Panc1 (cell line): Measurements from ENCODE around the gene NMS. TPM values are rescaled to one million over a fixed set of nuclear protein-coding genes. Genes with fewer than 3 reads are reported as not detected.

Experiments
- ATAC-seq: fragments of 200-7000 bp; cut with Tn5 transposase; 2 replicates; pipeline ENCODE4 v1.9.1; 2020; ENCODE audit warnings: mild to moderate bottlenecking, moderate library complexity
- BruUV-seq: library from RNA; stranded (reverse); fragments of 400-500 nt; replicated peaks from 2 replicates; lab custom pipeline; 2021; lab: Mats Ljungman, UMichigan
- CTCF ChIA-PET: fragments of 300-600 bp; sonication (Branson Sonifier 250); formaldehyde crosslinking; loops from one replicate; lab custom pipeline; 2022; ENCODE audit warnings: antibody characterized with exemption; lab: Charles Lee
- POLR2A ChIA-PET: fragments of 300-600 bp; sonication (Branson Sonifier 250); formaldehyde crosslinking; loops from one replicate; lab custom pipeline; 2022; ENCODE audit warnings: antibody characterized with exemption; lab: Charles Lee
- DNase-seq: peaks from one replicate; pipeline ENCODE4 v3.0.0-alpha.2; 2010; ENCODE audit warnings: low read depth, low spot score
- H3K27ac ChIP-seq: 2 replicates; pipeline ENCODE4 v1.5.1; 2011; ENCODE audit warnings: mild to moderate bottlenecking, low read length, inconsistent platforms
- H3K27me3 ChIP-seq: fragments of 200-500 bp; sonication (Bioruptor generic); 2 replicates; pipeline ENCODE4 v1.6.0; 2014; ENCODE audit warnings: low read length, inconsistent platforms; ENCODE audit not compliant: control insufficient read depth, insufficient read depth
- H3K36me3 ChIP-seq: fragments of 200-500 bp; sonication (Bioruptor generic); 2 replicates; pipeline ENCODE4 v1.5.1; 2014; ENCODE audit warnings: inconsistent platforms, mild to moderate bottlenecking, low read length, moderate library complexity; ENCODE audit not compliant: control insufficient read depth, insufficient read depth
- H3K4me1 ChIP-seq: 2 replicates; pipeline ENCODE4 v1.5.1; 2011; ENCODE audit warnings: inconsistent platforms, mild to moderate bottlenecking, low read length, moderate library complexity; ENCODE audit not compliant: control insufficient read depth, insufficient read depth
- H3K4me3 ChIP-seq, 2 experiments: 2 replicates each; pipeline ENCODE4 v1.5.1; 2011 to 2012; ENCODE audit warnings: low read depth in 2 of 2, low read length in 2 of 2, mild to moderate bottlenecking in 2 of 2, inconsistent platforms in 1 of 2, moderate library complexity in 1 of 2
- H3K9me3 ChIP-seq: fragments of 200-500 bp; sonication (Bioruptor generic); 2 replicates; pipeline ENCODE4 v1.5.1; 2014; ENCODE audit warnings: low read depth, mild to moderate bottlenecking, inconsistent platforms, low read length, moderate library complexity; ENCODE audit not compliant: control insufficient read depth, insufficient read depth
- POLR2AphosphoS5 ChIP-seq: IDR thresholded peaks from 2 replicates; pipeline ENCODE4 v1.6.1; 2012; ENCODE audit warnings: mild to moderate bottlenecking, low read depth, low read length, moderate library complexity
- SIN3A ChIP-seq: IDR thresholded peaks from 2 replicates; pipeline ENCODE4 v1.6.1; 2012; ENCODE audit warnings: low read depth, mild to moderate bottlenecking, low read length, moderate library complexity, borderline replicate concordance; ENCODE audit not compliant: insufficient read depth
- TCF7L2 ChIP-seq: IDR thresholded peaks from 2 replicates; pipeline ENCODE4 v1.6.1; 2011; ENCODE audit warnings: mild to moderate bottlenecking, low read depth, low read length, inconsistent platforms
- in situ Hi-C: cut with HindIII; loops from 2 replicates; pipeline ENCODE4 v1.10.0; 2016; ENCODE audit warnings: low sequenced_read_pairs, low pct_unique_long_range_greater_than_20kb
- intact Hi-C: fragments of 100-400 bp; cut with micrococcal nuclease; formaldehyde crosslinking; loops from one replicate; pipeline ENCODE4 v1.10.0; 2022; ENCODE audit not compliant: unreplicated experiment
- total RNA-seq: library from RNA; stranded (reverse); gene quantifications from one replicate; pipeline ENCODE4 v1.2.1, GENCODE V29; 2021; ENCODE audit not compliant: unreplicated experiment
- TF ChIP-seq, protein P1 (sequence below): fragments of 450-650 bp; IDR thresholded peaks from 2 replicates; pipeline ENCODE4 v1.5.1; 2017; ENCODE audit warnings: mild to moderate bottlenecking
- TF ChIP-seq, protein P2 (sequence below), 2 experiments: IDR thresholded peaks; 2 replicates each; pipeline ENCODE4 v1.6.1; 2011 to 2012; ENCODE audit warnings: low read depth in 2 of 2, control low read depth in 1 of 2, low read length in 1 of 2, mild to moderate bottlenecking in 1 of 2, moderate library complexity in 1 of 2; ENCODE audit not compliant: insufficient read depth in 1 of 2

The NMS gene
- total RNA-seq, 1 experiment from 2014 or later, result not detected

DNA sequence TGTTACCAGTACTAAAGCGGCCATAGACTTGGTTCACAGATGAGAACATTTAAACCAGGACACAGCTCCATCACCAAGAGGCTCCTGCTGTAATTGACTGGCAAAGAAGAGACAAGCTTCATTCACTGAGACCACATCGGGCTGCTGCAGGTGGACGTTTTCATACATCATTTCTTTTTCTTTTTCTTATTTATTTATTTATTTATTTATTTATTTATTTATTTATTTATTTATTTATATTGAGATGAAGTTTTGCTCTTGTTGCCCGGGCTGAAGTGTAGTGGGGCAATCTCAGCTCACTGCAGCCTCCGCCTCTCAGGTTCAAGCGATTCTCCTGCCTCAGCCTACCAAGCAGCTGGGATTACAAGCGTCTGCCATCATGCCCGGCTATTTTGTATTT lies 58.9 kb downstream of the NMS start:
- in situ Hi-C loops, result no loop called here
- Histone ChIP-seq H3K36me3 (no peaks in the 10 kb centered on the region), H3K4me3 (no peak overlapping the region), H3K27ac (no peak overlapping the region), H3K27me3 (no peaks in the 10 kb centered on the region; the same call in 1 of the 2 replicates), H3K9me3 (no peaks in the 10 kb centered on the region), H3K4me1 (no peaks in the 10 kb centered on the region)
- DNase-seq (no peak), ATAC-seq (no peak)
- BruUV-seq, result no TSS peak
- ChIA-PET CTCF (no interaction called here), POLR2A (no interaction called here)
- intact Hi-C loops, result no loop called here
- TF ChIP-seq, protein P1, sequence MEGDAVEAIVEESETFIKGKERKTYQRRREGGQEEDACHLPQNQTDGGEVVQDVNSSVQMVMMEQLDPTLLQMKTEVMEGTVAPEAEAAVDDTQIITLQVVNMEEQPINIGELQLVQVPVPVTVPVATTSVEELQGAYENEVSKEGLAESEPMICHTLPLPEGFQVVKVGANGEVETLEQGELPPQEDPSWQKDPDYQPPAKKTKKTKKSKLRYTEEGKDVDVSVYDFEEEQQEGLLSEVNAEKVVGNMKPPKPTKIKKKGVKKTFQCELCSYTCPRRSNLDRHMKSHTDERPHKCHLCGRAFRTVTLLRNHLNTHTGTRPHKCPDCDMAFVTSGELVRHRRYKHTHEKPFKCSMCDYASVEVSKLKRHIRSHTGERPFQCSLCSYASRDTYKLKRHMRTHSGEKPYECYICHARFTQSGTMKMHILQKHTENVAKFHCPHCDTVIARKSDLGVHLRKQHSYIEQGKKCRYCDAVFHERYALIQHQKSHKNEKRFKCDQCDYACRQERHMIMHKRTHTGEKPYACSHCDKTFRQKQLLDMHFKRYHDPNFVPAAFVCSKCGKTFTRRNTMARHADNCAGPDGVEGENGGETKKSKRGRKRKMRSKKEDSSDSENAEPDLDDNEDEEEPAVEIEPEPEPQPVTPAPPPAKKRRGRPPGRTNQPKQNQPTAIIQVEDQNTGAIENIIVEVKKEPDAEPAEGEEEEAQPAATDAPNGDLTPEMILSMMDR, result no peak
- TF ChIP-seq, protein P2, sequence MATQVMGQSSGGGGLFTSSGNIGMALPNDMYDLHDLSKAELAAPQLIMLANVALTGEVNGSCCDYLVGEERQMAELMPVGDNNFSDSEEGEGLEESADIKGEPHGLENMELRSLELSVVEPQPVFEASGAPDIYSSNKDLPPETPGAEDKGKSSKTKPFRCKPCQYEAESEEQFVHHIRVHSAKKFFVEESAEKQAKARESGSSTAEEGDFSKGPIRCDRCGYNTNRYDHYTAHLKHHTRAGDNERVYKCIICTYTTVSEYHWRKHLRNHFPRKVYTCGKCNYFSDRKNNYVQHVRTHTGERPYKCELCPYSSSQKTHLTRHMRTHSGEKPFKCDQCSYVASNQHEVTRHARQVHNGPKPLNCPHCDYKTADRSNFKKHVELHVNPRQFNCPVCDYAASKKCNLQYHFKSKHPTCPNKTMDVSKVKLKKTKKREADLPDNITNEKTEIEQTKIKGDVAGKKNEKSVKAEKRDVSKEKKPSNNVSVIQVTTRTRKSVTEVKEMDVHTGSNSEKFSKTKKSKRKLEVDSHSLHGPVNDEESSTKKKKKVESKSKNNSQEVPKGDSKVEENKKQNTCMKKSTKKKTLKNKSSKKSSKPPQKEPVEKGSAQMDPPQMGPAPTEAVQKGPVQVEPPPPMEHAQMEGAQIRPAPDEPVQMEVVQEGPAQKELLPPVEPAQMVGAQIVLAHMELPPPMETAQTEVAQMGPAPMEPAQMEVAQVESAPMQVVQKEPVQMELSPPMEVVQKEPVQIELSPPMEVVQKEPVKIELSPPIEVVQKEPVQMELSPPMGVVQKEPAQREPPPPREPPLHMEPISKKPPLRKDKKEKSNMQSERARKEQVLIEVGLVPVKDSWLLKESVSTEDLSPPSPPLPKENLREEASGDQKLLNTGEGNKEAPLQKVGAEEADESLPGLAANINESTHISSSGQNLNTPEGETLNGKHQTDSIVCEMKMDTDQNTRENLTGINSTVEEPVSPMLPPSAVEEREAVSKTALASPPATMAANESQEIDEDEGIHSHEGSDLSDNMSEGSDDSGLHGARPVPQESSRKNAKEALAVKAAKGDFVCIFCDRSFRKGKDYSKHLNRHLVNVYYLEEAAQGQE (IDR thresholded peaks at IDR 0.05; ENCODE audit: insufficient read depth in 1 of 2, low read depth in 2 of 2, low read length in 1 of 2), result no peak
- TF ChIP-seq POLR2AphosphoS5 (no peak), SIN3A (no peak), TCF7L2 (no peak)

DNA sequence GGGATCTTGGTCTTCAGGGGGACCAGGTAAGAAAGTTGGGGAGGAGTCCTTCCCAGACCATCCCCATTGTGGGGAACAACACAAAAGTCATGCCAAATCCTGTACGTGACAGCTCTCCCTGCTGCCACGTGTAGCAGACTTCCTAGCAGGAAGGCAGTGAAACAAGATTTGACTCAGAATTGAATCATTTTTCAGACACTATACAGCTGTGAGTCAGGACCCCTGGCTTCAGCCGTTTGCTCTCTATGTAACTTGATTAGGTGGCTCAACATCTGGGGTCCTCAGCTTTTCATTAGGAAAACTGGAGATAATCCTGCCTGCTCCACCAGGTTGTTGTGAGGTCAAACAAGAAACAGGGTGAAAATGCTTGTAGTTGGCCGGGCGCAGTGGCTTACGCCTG lies 59.6 kb downstream of the NMS start:
- no peak overlapping the region for H3K4me3 ChIP-seq
- DNase-seq (no peak), ATAC-seq (no peak)
- no peaks in the 10 kb centered on the region for H3K4me1 ChIP-seq
- H3K36me3 ChIP-seq, result no peaks in the 10 kb centered on the region
- intact Hi-C loops (no loop called here), in situ Hi-C loops (no loop called here)
- POLR2A ChIA-PET, result no interaction called here
- no peaks in the 10 kb centered on the region; the same call in 1 of the 2 replicates for H3K27me3 ChIP-seq
- TF ChIP-seq POLR2AphosphoS5 (no peak), SIN3A (no peak), TCF7L2 (no peak)
- TF ChIP-seq, protein P1, result no peak
- TF ChIP-seq, protein P2 (IDR thresholded peaks at IDR 0.05; ENCODE audit: insufficient read depth in 1 of 2, low read depth in 2 of 2, low read length in 1 of 2), result no peak
- CTCF ChIA-PET, result no interaction called here
- H3K9me3 ChIP-seq, result no peaks in the 10 kb centered on the region
- BruUV-seq, result no TSS peak
- H3K27ac ChIP-seq, result no peak overlapping the region
